Measurements from ENCODE around the gene C2orf68. TPM values are rescaled to one million over a fixed set of nuclear protein-coding genes. Genes with fewer than 3 reads are reported as not detected.

Gene C2orf68
- total and polyA plus RNA-seq, 2 of the 8 experiments (the other 6 are each of a cell fraction or from before 2014, with no cell fraction given) = 46.3 to 49.4 TPM

- peaks cover 6% of the 10 kb centered on the region; the same call in 1 of the 2 replicates for H3K79me1 ChIP-seq (ENCODE audit: low read depth, low read length)
- H2BK15ac ChIP-seq (ENCODE audit: low read length) = no peak overlapping the region
- no peak overlapping the region for H3K4ac ChIP-seq (replicated peaks; ENCODE audit: insufficient read length, low read depth, low read length)
- H3K79me2 ChIP-seq (ENCODE audit: control insufficient read depth in 1 of 2, insufficient read depth in 2 of 2, low read length in 2 of 2) = peaks cover 0 to 14% of the 10 kb centered on the region in 2 experiments; a peak in 2 of 4 replicates
- 90% methylated on average over 17 of the region's 17 CpGs; no CpG with 5 or more reads in 1 of the 2 experiments for WGBS, 2 experiments (ENCODE audit: extremely low coverage in 1 of 2, insufficient coverage in 1 of 2, insufficient read length in 1 of 2, insufficient replicate concordance in 2 of 2, low coverage in 1 of 2, low lambda C conversion rate in 2 of 2, missing lambda C conversion rate in 1 of 2)
- H4K5ac ChIP-seq (ENCODE audit: insufficient read length, low read depth, low read length) = no peak overlapping the region
- H3K4me3 ChIP-seq (ENCODE audit: extremely low read depth in 1 of 4, insufficient read depth in 2 of 4, low read depth in 3 of 4, low read length in 4 of 4) = no peak overlapping the region
- no peak overlapping the region for H2AK5ac ChIP-seq (ENCODE audit: low read depth, low read length)
- peaks cover 0 to 12% (median 3%) of the 10 kb centered on the region in 4 experiments; a peak in 6 of 7 replicates for H3K4me1 ChIP-seq (replicated peaks in 1 of 4; ENCODE audit: control insufficient read depth in 3 of 4, insufficient read depth in 4 of 4, low read length in 3 of 4)
- FAIRE-seq (no peak), DNase-seq (ENCODE audit: low read depth in 1 of 2, low spot score in 2 of 2) (no peak)
- no peak overlapping the region; the same call in 1 of the 2 replicates for H4K8ac ChIP-seq (ENCODE audit: extremely low read depth, insufficient read depth, low read length)
- no peak overlapping the region for H2BK12ac ChIP-seq (ENCODE audit: low read depth, low read length)
- peaks cover 24% of the 10 kb centered on the region for H3K23me2 ChIP-seq (ENCODE audit: low read depth, low read length)
- no peak overlapping the region for H4K91ac ChIP-seq (replicated peaks; ENCODE audit: insufficient read length, low read length)
- peaks cover 2 to 9% of the 10 kb centered on the region in 2 experiments for H4K20me1 ChIP-seq (replicated peaks in 1 of 2; ENCODE audit: control insufficient read depth in 1 of 2, insufficient read depth in 2 of 2, low read length in 2 of 2)
- no peak overlapping the region for H2BK120ac ChIP-seq (replicated peaks; ENCODE audit: low read depth, low read length)
- CTCF ChIA-PET (ENCODE audit: partially characterized antibody) = interaction anchor here (0.9 to 1.5 kb wide), 4 partner anchors 9 to 27 kb away, joined by 3 to 5 read pairs (median 4); partner anchors contain the start of gene VAMP5
- no peak overlapping the region for H2AFZ ChIP-seq (ENCODE audit: low read length)
- H3K9ac ChIP-seq (replicated peaks in 1 of 4; ENCODE audit: extremely low read depth in 1 of 4, low read depth in 3 of 4, low read length in 3 of 4) = no peak overlapping the region
- H3K56ac ChIP-seq (replicated peaks; ENCODE audit: insufficient read length, low read depth, low read length) = no peak overlapping the region
- H3K18ac ChIP-seq (ENCODE audit: extremely low read depth, low read length) = no peak overlapping the region
- H2BK5ac ChIP-seq (ENCODE audit: low read depth, low read length) = no peak overlapping the region
- H3K4me2 ChIP-seq (ENCODE audit: insufficient read depth in 1 of 2, low read depth in 2 of 2, low read length in 2 of 2) = no peak overlapping the region
- no peak overlapping the region for H3K27ac ChIP-seq (ENCODE audit: low read depth, low read length)
- POLR2A ChIA-PET (ENCODE audit: partially characterized antibody) = interaction anchor here (0.6 to 7.9 kb wide), 11 partner anchors 10 to 61 kb away, joined by 3 to 95 read pairs (median 4); partner anchors contain the start of genes C2orf68, MAT2A and USP39
- no peak overlapping the region for H3K14ac ChIP-seq (ENCODE audit: insufficient read length)
- H2BK20ac ChIP-seq (ENCODE audit: low read length) = no peak overlapping the region
- H3K27me3 ChIP-seq (replicated peaks in 1 of 4; ENCODE audit: control insufficient read depth in 3 of 4, extremely low read depth in 1 of 4, insufficient read depth in 3 of 4, low read length in 3 of 4) = no peaks in the 10 kb centered on the region
- H3K36me3 ChIP-seq (ENCODE audit: control insufficient read depth in 2 of 4, insufficient read depth in 4 of 4, low read length in 3 of 4) = peaks cover 4 to 21% (median 7%) of the 10 kb centered on the region in 4 experiments; a peak in 4 of 8 replicates
- H3K23ac ChIP-seq (ENCODE audit: insufficient read length) = no peak overlapping the region
- no peaks in the 10 kb centered on the region for H3K9me3 ChIP-seq (ENCODE audit: insufficient read depth in 2 of 2, low read depth in 1 of 2, low read length in 1 of 2)
- TF ChIP-seq NRF1 (IDR thresholded peaks at IDR 0.05; ENCODE audit: low read depth, low read length) = no peak
- TF ChIP-seq HDAC2 (IDR thresholded peaks at IDR 0.05; ENCODE audit: borderline replicate concordance in 1 of 2, low read depth in 2 of 2, low read length in 2 of 2) = no peak
- no peak for TF ChIP-seq FOSL1 (IDR thresholded peaks at IDR 0.05; ENCODE audit: insufficient read depth, low read depth, low read length)
- TF ChIP-seq EZH2 (IDR thresholded peaks at IDR 0.05; ENCODE audit: low read depth, low read length, severe bottlenecking) = no peak
- TF ChIP-seq HDAC6 (IDR thresholded peaks at IDR 0.05; ENCODE audit: low read depth, low read length) = no peak
- no peak for TF ChIP-seq NANOG (IDR thresholded peaks at IDR 0.05; ENCODE audit: insufficient read depth, low read depth, low read length, poor library complexity, severe bottlenecking)
- no peak for TF ChIP-seq CHD1 (IDR thresholded peaks at IDR 0.05; ENCODE audit: low read depth, low read length)
- TF ChIP-seq CEBPB (IDR thresholded peaks at IDR 0.05; ENCODE audit: low read depth, low read length) = no peak
- no peak for TF ChIP-seq ATF2 (IDR thresholded peaks at IDR 0.05; ENCODE audit: low read length)
- TF ChIP-seq BACH1 (IDR thresholded peaks at IDR 0.05; ENCODE audit: low read length) = no peak
These were observed 12.2 kb downstream of the C2orf68 start for GRCh38 chr2:85599468-85600234.
